Calu3 (cell line): ENCODE measurements around the gene ABCC8. TPM values are rescaled to one million over a fixed set of nuclear protein-coding genes. Genes with fewer than 3 reads are reported as not detected.

Source experiments
- BruUV-seq: library from RNA; stranded (reverse); fragments of 400-500 nt; replicated peaks from 2 replicates; lab custom pipeline; 2021; lab: Mats Ljungman, UMichigan
- CTCF ChIA-PET: fragments of 300-600 bp; sonication (Branson Sonifier 250); formaldehyde crosslinking; loops from one replicate; lab custom pipeline; 2022; ENCODE audit warnings: antibody characterized with exemption; lab: Charles Lee
- DNase-seq: peaks from one replicate; pipeline ENCODE4 v3.0.0; 2022
- H3K27ac Mint-ChIP-seq: one replicate; pipeline ENCODE4 v1.8.0; 2022; ENCODE audit warnings: mixed read lengths; ENCODE audit not compliant: unreplicated experiment
- H3K27me3 Mint-ChIP-seq: one replicate; pipeline ENCODE4 v1.8.0; 2022; ENCODE audit warnings: mixed read lengths; ENCODE audit not compliant: unreplicated experiment
- H3K36me3 Mint-ChIP-seq: one replicate; pipeline ENCODE4 v1.8.0; 2022; ENCODE audit warnings: mild to moderate bottlenecking, moderate library complexity, mixed read lengths; ENCODE audit not compliant: insufficient read depth, unreplicated experiment
- H3K4me1 Mint-ChIP-seq: one replicate; pipeline ENCODE4 v1.8.0; 2022; ENCODE audit warnings: mild to moderate bottlenecking, low read depth, mixed read lengths; ENCODE audit not compliant: unreplicated experiment
- H3K4me3 Mint-ChIP-seq: one replicate; pipeline ENCODE4 v1.8.0; 2022; ENCODE audit warnings: mild to moderate bottlenecking, low read depth, moderate library complexity, mixed read lengths; ENCODE audit not compliant: unreplicated experiment
- H3K9me3 Mint-ChIP-seq: one replicate; pipeline ENCODE4 v1.8.0; 2022; ENCODE audit warnings: low read depth, mixed read lengths; ENCODE audit not compliant: unreplicated experiment
- intact Hi-C: fragments of 100-400 bp; cut with micrococcal nuclease; formaldehyde crosslinking; loops from one replicate; pipeline ENCODE4 v1.10.0; 2022; ENCODE audit not compliant: unreplicated experiment
- total RNA-seq: library from RNA; stranded (reverse); gene quantifications from 2 replicates; pipeline ENCODE4 v1.2.3, GENCODE V29; 2022
- TF ChIP-seq, protein P1 (sequence below): fragments of 200-600 bp; IDR thresholded peaks from one replicate; pipeline ENCODE4 v1.8.0; 2022; ENCODE audit warnings: antibody characterized with exemption; ENCODE audit not compliant: unreplicated experiment

Gene ABCC8
- total RNA-seq, 1 experiment from 2014 or later, result 0.76 TPM

DNA sequence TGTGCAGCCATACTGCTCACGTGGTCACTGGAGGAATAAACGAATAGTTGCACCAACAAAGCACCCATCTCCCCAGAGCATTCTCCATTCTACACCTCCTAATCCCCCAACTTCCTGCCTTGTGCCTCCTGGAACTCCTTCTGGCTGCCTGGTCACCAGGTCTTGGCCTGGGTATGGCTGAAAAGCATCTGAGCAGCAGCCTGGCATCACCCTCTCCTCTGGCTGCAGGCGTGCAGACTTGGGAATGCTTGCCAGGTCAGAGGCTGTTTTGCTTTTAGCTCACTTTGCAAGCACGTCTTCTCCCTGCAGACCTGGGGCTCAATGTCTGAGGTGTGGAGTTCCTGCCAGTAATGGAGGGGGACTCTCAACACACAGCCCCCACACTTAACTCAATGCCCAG, 54.9 kb downstream of the ABCC8 start:
- DNase-seq, result no peak
- peaks cover 64% of the 10 kb centered on the region for H3K27me3 Mint-ChIP-seq
- no peaks in the 10 kb centered on the region for H3K9me3 Mint-ChIP-seq
- TF ChIP-seq, protein P1, sequence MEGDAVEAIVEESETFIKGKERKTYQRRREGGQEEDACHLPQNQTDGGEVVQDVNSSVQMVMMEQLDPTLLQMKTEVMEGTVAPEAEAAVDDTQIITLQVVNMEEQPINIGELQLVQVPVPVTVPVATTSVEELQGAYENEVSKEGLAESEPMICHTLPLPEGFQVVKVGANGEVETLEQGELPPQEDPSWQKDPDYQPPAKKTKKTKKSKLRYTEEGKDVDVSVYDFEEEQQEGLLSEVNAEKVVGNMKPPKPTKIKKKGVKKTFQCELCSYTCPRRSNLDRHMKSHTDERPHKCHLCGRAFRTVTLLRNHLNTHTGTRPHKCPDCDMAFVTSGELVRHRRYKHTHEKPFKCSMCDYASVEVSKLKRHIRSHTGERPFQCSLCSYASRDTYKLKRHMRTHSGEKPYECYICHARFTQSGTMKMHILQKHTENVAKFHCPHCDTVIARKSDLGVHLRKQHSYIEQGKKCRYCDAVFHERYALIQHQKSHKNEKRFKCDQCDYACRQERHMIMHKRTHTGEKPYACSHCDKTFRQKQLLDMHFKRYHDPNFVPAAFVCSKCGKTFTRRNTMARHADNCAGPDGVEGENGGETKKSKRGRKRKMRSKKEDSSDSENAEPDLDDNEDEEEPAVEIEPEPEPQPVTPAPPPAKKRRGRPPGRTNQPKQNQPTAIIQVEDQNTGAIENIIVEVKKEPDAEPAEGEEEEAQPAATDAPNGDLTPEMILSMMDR, result no peak
- H3K27ac Mint-ChIP-seq, result no peak overlapping the region
- peaks cover 10% of the 10 kb centered on the region for H3K4me1 Mint-ChIP-seq
- no TSS peak for BruUV-seq
- H3K4me3 Mint-ChIP-seq, result no peak overlapping the region
- intact Hi-C loops, result no loop called here
- H3K36me3 Mint-ChIP-seq, result no peaks in the 10 kb centered on the region
- CTCF ChIA-PET, result interaction anchor here (1.3 kb wide), 1 partner anchor 67 kb away, joined by 3 read pairs; no protein-coding TSS in a partner anchor

DNA sequence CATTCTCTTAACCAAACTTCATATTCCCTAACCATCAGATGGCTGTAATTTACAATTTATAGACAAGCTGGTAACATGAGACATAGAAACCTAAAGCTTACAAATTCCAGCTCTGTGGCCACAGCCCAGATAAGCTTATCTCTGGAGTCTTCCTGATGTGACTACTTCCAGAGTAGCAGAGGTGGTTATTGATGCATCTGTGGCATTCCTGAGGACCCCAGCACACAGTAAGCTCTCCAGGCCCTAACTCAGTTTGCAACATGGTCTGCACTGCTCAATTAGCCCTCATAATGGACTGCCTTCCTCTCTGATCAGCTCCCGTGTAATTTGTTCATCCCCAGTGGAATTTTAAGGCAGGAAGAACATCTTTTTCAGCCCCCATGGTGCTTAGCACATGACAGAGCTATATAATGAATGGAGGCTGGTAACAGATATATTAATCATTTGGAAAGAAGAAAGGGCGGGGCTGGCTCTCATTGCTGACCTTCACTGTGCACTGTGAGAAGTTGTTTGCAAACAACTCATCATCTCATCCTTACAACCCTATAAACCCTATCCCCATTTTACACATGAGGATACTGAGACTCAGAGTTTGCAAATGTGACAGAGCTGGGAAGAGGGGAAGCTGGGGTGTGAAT, 58.1 kb downstream of the ABCC8 start:
- no peak overlapping the region for H3K4me3 Mint-ChIP-seq
- BruUV-seq, result no TSS peak
- CTCF ChIA-PET, result interaction anchor here (1.5 to 2.0 kb wide), 2 partner anchors 11 to 17 kb away, joined by 3 to 7 read pairs; no protein-coding TSS in a partner anchor
- intact Hi-C loops, result no loop called here
- peaks cover 91% of the 10 kb centered on the region for H3K27me3 Mint-ChIP-seq
- no peaks in the 10 kb centered on the region for H3K36me3 Mint-ChIP-seq
- H3K4me1 Mint-ChIP-seq, result peaks cover 2% of the 10 kb centered on the region
- no peak overlapping the region for H3K27ac Mint-ChIP-seq
- TF ChIP-seq, protein P1, result no peak
- DNase-seq, result no peak
- no peaks in the 10 kb centered on the region for H3K9me3 Mint-ChIP-seq

DNA sequence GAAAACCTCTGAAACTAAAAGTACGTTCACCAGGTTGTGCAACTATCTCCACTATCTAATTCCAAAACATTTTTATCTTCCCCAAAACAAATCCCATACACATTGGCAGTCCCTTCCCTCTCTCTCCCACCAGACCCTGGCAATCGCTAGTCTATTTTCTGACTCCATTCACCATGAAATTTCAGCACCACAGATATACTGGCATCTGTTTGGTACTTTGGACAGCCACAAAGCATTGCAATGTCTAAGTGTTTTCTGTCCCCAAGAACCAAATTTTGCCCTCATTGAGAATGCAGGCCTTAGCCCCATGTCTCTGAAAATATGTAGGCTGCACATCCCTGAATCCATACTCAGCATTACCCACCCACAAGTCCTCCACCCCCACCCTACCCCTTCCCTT, 60.2 kb downstream of the ABCC8 start:
- DNase-seq, result no peak
- BruUV-seq, result no TSS peak

DNA sequence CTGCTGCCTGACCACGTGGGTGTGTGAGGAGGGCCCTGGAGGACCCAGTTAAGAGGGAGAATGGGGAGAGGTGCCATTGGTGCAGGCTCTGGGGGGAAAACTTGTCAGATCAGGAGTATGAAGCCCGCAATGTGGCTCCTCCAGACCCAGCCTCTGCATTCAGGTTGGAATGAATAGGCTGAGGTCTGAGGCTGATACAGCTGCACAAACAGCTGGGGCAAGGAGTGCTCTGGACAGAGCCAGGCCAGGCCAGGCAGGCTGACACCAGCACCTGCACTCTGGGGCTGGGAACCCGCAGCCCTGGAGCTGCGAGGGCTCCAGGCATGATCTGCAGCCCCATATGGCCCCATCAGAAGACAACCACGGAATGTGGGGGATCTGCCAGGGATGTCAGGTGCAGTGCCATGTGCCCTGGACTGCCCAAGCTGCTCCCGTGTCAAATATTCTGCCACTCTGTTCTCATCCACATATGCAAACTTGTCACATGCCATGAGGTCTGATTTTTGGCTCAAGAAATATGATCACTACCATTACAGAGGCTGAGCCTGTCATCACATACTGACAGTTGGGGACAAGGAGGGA, 61.0 kb downstream of the ABCC8 start:
- peaks cover 92% of the 10 kb centered on the region for H3K27me3 Mint-ChIP-seq
- DNase-seq, result no peak
- TF ChIP-seq, protein P1, result no peak
- no peak overlapping the region for H3K27ac Mint-ChIP-seq
- peaks cover 9% of the 10 kb centered on the region for H3K4me1 Mint-ChIP-seq
- H3K9me3 Mint-ChIP-seq, result no peaks in the 10 kb centered on the region
- no peak overlapping the region for H3K4me3 Mint-ChIP-seq
- CTCF ChIA-PET, result no interaction called here
- BruUV-seq, result no TSS peak
- no peaks in the 10 kb centered on the region for H3K36me3 Mint-ChIP-seq
- intact Hi-C loops, result no loop called here

More for the DNA sequence above, 60.2 kb downstream of the ABCC8 start:
- H3K4me3 Mint-ChIP-seq, result no peak overlapping the region
- no peaks in the 10 kb centered on the region for H3K9me3 Mint-ChIP-seq
- intact Hi-C loops, result no loop called here
- H3K4me1 Mint-ChIP-seq, result peaks cover under 1% of the 10 kb centered on the region
- no peak overlapping the region for H3K27ac Mint-ChIP-seq
- H3K36me3 Mint-ChIP-seq, result no peaks in the 10 kb centered on the region
- peaks cover 92% of the 10 kb centered on the region for H3K27me3 Mint-ChIP-seq
- CTCF ChIA-PET, result no interaction called here
- TF ChIP-seq, protein P1, result no peak
